ENCODE data around the gene TEX11. TPM values are rescaled to one million over a fixed set of nuclear protein-coding genes. Genes with fewer than 3 reads are reported as not detected.

Gene TEX11
- total and polyA plus RNA-seq, 4 donors = not detected

GRCh38 chrX:70504772-70505450 lies 403.6 kb downstream of the TEX11 start:
- H3K27me3 ChIP-seq (ENCODE audit: control insufficient read depth in 3 of 3, insufficient read depth in 3 of 3, low read length in 2 of 3) = no peaks in the 10 kb centered on the region
- 73 to 89% methylated on average over 6 of the region's 6 CpGs for whole genome bisulfite sequencing, 2 donors
- no peak for TF ChIP-seq CTCF (IDR thresholded peaks at IDR 0.05; ENCODE audit: control extremely low read depth, extremely low read depth)
- no peak overlapping the region for H3K9ac ChIP-seq (ENCODE audit: insufficient read depth in 1 of 2, low read length in 2 of 2)
- DNase-seq = no peak
- H3K9me3 ChIP-seq (ENCODE audit: control insufficient read depth in 4 of 4, insufficient read depth in 3 of 4, low read length in 3 of 4) = peaks cover 0 to 2% (median 0%) of the 10 kb centered on the region in 4 donors
- H3K36me3 ChIP-seq (ENCODE audit: control insufficient read depth in 4 of 4, insufficient read depth in 4 of 4, low read length in 4 of 4) = peaks cover 2 to 13% (median 6%) of the 10 kb centered on the region in 4 donors
- no peak overlapping the region for H3K4me3 ChIP-seq
- no peak for ATAC-seq (ENCODE audit: insufficient read depth, low FRiP score)
- H3K4me1 ChIP-seq (ENCODE audit: control insufficient read depth in 5 of 5, insufficient read depth in 5 of 5, low read length in 5 of 5) = no peaks in the 10 kb centered on the region
- H3K27ac ChIP-seq (ENCODE audit: low read depth in 1 of 2, low read length in 1 of 2) = no peak overlapping the region

- H3K36me3 ChIP-seq (ENCODE audit: control insufficient read depth in 4 of 4, insufficient read depth in 4 of 4, low read length in 4 of 4) = peaks cover 4 to 13% (median 9%) of the 10 kb centered on the region in 4 donors
- H3K27ac ChIP-seq (ENCODE audit: low read depth in 1 of 2, low read length in 1 of 2) = no peak overlapping the region
- H3K9ac ChIP-seq (ENCODE audit: insufficient read depth in 1 of 2, low read length in 2 of 2) = no peak overlapping the region
- no peak overlapping the region for H3K4me3 ChIP-seq
- H3K9me3 ChIP-seq (ENCODE audit: control insufficient read depth in 4 of 4, insufficient read depth in 3 of 4, low read length in 3 of 4) = no peaks in the 10 kb centered on the region
- no peaks in the 10 kb centered on the region for H3K4me1 ChIP-seq (ENCODE audit: control insufficient read depth in 5 of 5, insufficient read depth in 5 of 5, low read length in 5 of 5)
- WGBS, 2 donors = 61 to 87% methylated on average over 4 of the region's 4 CpGs
- no peak for TF ChIP-seq CTCF (IDR thresholded peaks at IDR 0.05; ENCODE audit: control extremely low read depth, extremely low read depth)
- DNase-seq (peak in 1 of 3 donors; percentile 24), ATAC-seq (ENCODE audit: insufficient read depth, low FRiP score) (no peak)
- H3K27me3 ChIP-seq (ENCODE audit: control insufficient read depth in 3 of 3, insufficient read depth in 3 of 3, low read length in 2 of 3) = no peaks in the 10 kb centered on the region
Observed at GRCh38 chrX:70500826-70501225, 407.7 kb downstream of the TEX11 start.

GRCh38 chrX:70498129-70498528 lies 410.4 kb downstream of the TEX11 start:
- 77 to 93% methylated on average over 2 of the region's 2 CpGs for WGBS, 2 donors
- no peak for ATAC-seq (ENCODE audit: insufficient read depth, low FRiP score)
- DNase-seq = no peak
- no peak for TF ChIP-seq CTCF (IDR thresholded peaks at IDR 0.05; ENCODE audit: control extremely low read depth, extremely low read depth)
- H3K9me3 ChIP-seq (ENCODE audit: control insufficient read depth in 4 of 4, insufficient read depth in 3 of 4, low read length in 3 of 4) = peaks cover 0 to 2% (median 0%) of the 10 kb centered on the region in 4 donors
- no peaks in the 10 kb centered on the region for H3K4me1 ChIP-seq (ENCODE audit: control insufficient read depth in 5 of 5, insufficient read depth in 5 of 5, low read length in 5 of 5)
- peaks cover 2 to 13% (median 8%) of the 10 kb centered on the region in 4 donors for H3K36me3 ChIP-seq (ENCODE audit: control insufficient read depth in 4 of 4, insufficient read depth in 4 of 4, low read length in 4 of 4)
- H3K27ac ChIP-seq (ENCODE audit: low read depth in 1 of 2, low read length in 1 of 2) = no peak overlapping the region
- no peak overlapping the region for H3K4me3 ChIP-seq
- no peaks in the 10 kb centered on the region for H3K27me3 ChIP-seq (ENCODE audit: control insufficient read depth in 3 of 3, insufficient read depth in 3 of 3, low read length in 2 of 3)
- no peak overlapping the region for H3K9ac ChIP-seq (ENCODE audit: insufficient read depth in 1 of 2, low read length in 2 of 2)
